HepG2 (cell line): Measurements from ENCODE around the gene SIK3. TPM values are rescaled to one million over a fixed set of nuclear protein-coding genes. Genes with fewer than 3 reads are reported as not detected.

Experiments used
- AHDC1 ChIP-seq: sonication (generic); formaldehyde crosslinking; IDR thresholded peaks from 2 replicates; pipeline ENCODE4 v1.5.1; 2020; ENCODE audit warnings: mild to moderate bottlenecking, missing genetic modification reagents, borderline replicate concordance
- EEA1 ChIP-seq: sonication (generic); formaldehyde crosslinking; IDR thresholded peaks from 2 replicates; pipeline ENCODE4 v1.5.1; 2020; ENCODE audit warnings: mild to moderate bottlenecking, missing genetic modification reagents, borderline replicate concordance
- GLI4 ChIP-seq: sonication (generic); formaldehyde crosslinking; IDR thresholded peaks from 2 replicates; pipeline ENCODE4 v1.5.1; 2020; ENCODE audit warnings: missing genetic modification reagents, mild to moderate bottlenecking, moderate library complexity, borderline replicate concordance
- HNRNPK ChIP-seq: fragments of 200-400 bp; formaldehyde crosslinking; IDR thresholded peaks from 2 replicates; pipeline ENCODE4 v1.6.1; 2018; ENCODE audit warnings: low read length, low read depth, moderate library complexity, mild to moderate bottlenecking; ENCODE audit not compliant: poor library complexity, severe bottlenecking
- NCOA1 ChIP-seq: sonication (generic); formaldehyde crosslinking; IDR thresholded peaks from 2 replicates; pipeline ENCODE4 v1.9.0; 2021; ENCODE audit warnings: missing genetic modification reagents
- NFE2L2 ChIP-seq: fragments of 150-350 bp; IDR thresholded peaks from 2 replicates; pipeline ENCODE4 v1.6.1; 2014; ENCODE audit warnings: low read length
- NPAS2 ChIP-seq: sonication (generic); formaldehyde crosslinking; IDR thresholded peaks from 2 replicates; pipeline ENCODE4 v1.8.0; 2022; ENCODE audit warnings: mild to moderate bottlenecking, missing genetic modification reagents, borderline replicate concordance
- RORA ChIP-seq: sonication (generic); formaldehyde crosslinking; IDR thresholded peaks from 2 replicates; pipeline ENCODE4 v1.5.0; 2020; ENCODE audit warnings: mild to moderate bottlenecking, missing genetic modification reagents, moderate library complexity
- SRSF4 ChIP-seq: fragments of 200-400 bp; formaldehyde crosslinking; IDR thresholded peaks from one replicate; pipeline ENCODE4 v1.6.1; 2018; ENCODE audit warnings: mild to moderate bottlenecking, low read depth, low read length, moderate library complexity; ENCODE audit not compliant: poor library complexity, severe bottlenecking
- ZNF17 ChIP-seq: sonication (generic); formaldehyde crosslinking; IDR thresholded peaks from 2 replicates; pipeline ENCODE4 v1.5.0; 2020; ENCODE audit warnings: mild to moderate bottlenecking, missing genetic modification reagents
- ZNF512B ChIP-seq: sonication (generic); formaldehyde crosslinking; IDR thresholded peaks from 2 replicates; pipeline ENCODE4 v1.5.1; 2020; ENCODE audit warnings: missing genetic modification reagents, mild to moderate bottlenecking, borderline replicate concordance
- ZNF552 ChIP-seq: sonication (generic); formaldehyde crosslinking; IDR thresholded peaks from 2 replicates; pipeline ENCODE4 v1.9.0; 2022; ENCODE audit warnings: missing genetic modification reagents, mild to moderate bottlenecking, borderline replicate concordance
- ZNF720 ChIP-seq: sonication (generic); formaldehyde crosslinking; IDR thresholded peaks from 2 replicates; pipeline ENCODE4 v1.4.0; 2020; ENCODE audit warnings: missing genetic modification reagents
- polyA plus RNA-seq, 8 experiments: library from polyadenylated mRNA; depleted of rRNA in 3 of 8; stranded (reverse) in 7 of 8; unstranded in 1 of 8; fragments of >200 nt; fragmentation: Illumina TruSeq in 4 of 8; extraction: Trizol in 4 of 8; gene quantifications; 2 replicates each; pipeline versions ENCODE4 v1.2.1 to v1.2.3, GENCODE V29; 2011 to 2016; ENCODE audit warnings: low read depth in 4 of 8, missing spikeins in 1 of 8, mixed read lengths in 1 of 8; ENCODE audit not compliant: insufficient read depth in 1 of 8
- total RNA-seq, 5 experiments: library from RNA; depleted of rRNA; stranded (reverse); fragments of >200 nt; fragmentation: Illumina TruSeq; extraction: Trizol; gene quantifications; 2 replicates each; pipeline ENCODE4 v1.2.3, GENCODE V29; 2016; ENCODE audit warnings: low read depth in 1 of 5
- TF ChIP-seq, protein P1 (sequence below): sonication (generic); formaldehyde crosslinking; IDR thresholded peaks from 2 replicates; pipeline ENCODE4 v1.4.0; 2020; ENCODE audit warnings: missing genetic modification reagents
- TF ChIP-seq, protein P2 (sequence below): sonication (generic); formaldehyde crosslinking; conservative IDR thresholded peaks from 2 replicates; pipeline ENCODE4 v1.4.0; 2020; ENCODE audit warnings: missing genetic modification reagents
- TF ChIP-seq, protein P3 (sequence below): IDR thresholded peaks from 2 replicates; pipeline ENCODE4 v1.6.1; 2016; ENCODE audit warnings: mild to moderate bottlenecking, missing biosample characterization, missing genetic modification reagents

The SIK3 gene
- total and polyA plus RNA-seq, 2 of the 13 experiments (the other 11 are each of a cell fraction or from before 2014, with no cell fraction given) = 5.7 to 9.8 TPM

DNA sequence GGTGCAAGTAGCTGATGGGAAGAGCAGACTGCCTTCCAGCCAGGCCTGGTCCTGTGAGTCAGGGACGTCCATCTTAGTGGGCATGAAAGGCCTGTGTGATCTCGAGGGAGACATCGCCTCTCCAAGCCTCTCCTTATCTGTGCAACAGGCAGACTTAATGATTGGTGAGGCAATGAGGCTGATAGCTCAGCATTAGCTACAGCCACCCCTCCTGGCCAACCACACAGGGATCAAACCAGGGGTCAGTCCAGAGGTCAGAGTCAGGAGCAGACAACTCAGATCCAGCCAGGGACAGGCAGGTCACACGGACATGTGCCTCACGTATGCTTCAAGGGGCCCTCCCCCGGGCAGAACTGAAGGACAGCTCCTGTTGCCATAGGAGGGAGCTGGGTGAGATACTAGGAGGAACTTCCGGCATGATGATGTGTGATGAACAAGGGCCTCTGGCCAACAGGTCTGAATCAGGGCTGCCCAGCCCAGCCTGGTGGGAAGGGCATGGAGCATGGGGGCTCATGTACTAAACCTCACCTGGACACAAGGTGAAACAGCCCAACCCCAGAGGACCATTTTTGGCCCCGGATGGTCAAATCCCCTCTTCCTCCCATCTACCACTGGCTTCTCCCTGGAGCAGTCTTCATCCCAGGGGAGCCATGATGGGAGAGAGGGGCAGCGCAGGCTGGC is 271.3 kb downstream of the SIK3 start (continued):
- TF ChIP-seq NFE2L2 = no peak
- TF ChIP-seq, protein P1, sequence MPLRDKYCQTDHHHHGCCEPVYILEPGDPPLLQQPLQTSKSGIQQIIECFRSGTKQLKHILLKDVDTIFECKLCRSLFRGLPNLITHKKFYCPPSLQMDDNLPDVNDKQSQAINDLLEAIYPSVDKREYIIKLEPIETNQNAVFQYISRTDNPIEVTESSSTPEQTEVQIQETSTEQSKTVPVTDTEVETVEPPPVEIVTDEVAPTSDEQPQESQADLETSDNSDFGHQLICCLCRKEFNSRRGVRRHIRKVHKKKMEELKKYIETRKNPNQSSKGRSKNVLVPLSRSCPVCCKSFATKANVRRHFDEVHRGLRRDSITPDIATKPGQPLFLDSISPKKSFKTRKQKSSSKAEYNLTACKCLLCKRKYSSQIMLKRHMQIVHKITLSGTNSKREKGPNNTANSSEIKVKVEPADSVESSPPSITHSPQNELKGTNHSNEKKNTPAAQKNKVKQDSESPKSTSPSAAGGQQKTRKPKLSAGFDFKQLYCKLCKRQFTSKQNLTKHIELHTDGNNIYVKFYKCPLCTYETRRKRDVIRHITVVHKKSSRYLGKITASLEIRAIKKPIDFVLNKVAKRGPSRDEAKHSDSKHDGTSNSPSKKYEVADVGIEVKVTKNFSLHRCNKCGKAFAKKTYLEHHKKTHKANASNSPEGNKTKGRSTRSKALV (CRISPR knock-in tag) = peak; percentile 58; the same call in 1 of the 2 replicates
- peak; percentile 91 for TF ChIP-seq NCOA1
- TF ChIP-seq, protein P2, sequence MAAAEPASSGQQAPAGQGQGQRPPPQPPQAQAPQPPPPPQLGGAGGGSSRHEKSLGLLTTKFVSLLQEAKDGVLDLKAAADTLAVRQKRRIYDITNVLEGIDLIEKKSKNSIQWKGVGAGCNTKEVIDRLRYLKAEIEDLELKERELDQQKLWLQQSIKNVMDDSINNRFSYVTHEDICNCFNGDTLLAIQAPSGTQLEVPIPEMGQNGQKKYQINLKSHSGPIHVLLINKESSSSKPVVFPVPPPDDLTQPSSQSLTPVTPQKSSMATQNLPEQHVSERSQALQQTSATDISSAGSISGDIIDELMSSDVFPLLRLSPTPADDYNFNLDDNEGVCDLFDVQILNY = no peak
- no peak for TF ChIP-seq HNRNPK
- no peak for TF ChIP-seq ZNF552
- no peak for TF ChIP-seq ZNF17
- TF ChIP-seq AHDC1 = peak; percentile 48; the same call in 1 of the 2 replicates
- TF ChIP-seq ZNF512B = no peak; the same call in 1 of the 2 replicates
- TF ChIP-seq NPAS2 = no peak
- TF ChIP-seq RORA (CRISPR knock-in tag) = no peak
- no peak for TF ChIP-seq SRSF4
- no peak for TF ChIP-seq EEA1 (CRISPR knock-in tag)
- no peak for TF ChIP-seq ZNF720 (CRISPR knock-in tag)
- TF ChIP-seq, protein P3, sequence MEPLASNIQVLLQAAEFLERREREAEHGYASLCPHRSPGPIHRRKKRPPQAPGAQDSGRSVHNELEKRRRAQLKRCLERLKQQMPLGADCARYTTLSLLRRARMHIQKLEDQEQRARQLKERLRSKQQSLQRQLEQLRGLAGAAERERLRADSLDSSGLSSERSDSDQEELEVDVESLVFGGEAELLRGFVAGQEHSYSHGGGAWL (CRISPR knock-in tag) = no peak
- TF ChIP-seq GLI4 (CRISPR knock-in tag) = no peak
